ENCODE measurements around the gene CLTC.

CLTC gene

DNA sequence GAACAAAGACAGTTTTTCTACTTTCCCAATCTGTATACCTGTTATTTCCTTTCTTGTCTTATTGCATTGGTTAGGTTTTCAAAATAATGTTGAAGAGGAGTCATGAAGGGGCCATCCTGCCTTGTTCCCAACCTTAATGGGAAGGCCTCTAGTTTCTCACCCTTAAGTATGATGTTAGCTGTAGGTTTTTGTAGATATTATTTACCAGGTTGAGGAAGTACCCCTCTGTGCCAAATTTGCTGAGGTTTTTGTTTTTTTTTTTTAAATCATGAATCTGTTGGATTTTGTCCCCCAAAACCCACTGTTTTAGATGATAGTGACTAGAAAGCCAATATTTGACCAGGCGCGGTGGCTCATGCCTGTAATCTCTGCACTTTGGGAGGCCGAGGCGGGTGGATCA is 124.1 kb downstream of the CLTC start:
- no peak overlapping the region for H3K4me3 ChIP-seq (ENCODE audit: low read depth, low read length)
- in situ Hi-C loops (cut with HindIII; ENCODE audit: low sequenced_read_pairs) = no loop called here
- TF ChIP-seq, protein P1, sequence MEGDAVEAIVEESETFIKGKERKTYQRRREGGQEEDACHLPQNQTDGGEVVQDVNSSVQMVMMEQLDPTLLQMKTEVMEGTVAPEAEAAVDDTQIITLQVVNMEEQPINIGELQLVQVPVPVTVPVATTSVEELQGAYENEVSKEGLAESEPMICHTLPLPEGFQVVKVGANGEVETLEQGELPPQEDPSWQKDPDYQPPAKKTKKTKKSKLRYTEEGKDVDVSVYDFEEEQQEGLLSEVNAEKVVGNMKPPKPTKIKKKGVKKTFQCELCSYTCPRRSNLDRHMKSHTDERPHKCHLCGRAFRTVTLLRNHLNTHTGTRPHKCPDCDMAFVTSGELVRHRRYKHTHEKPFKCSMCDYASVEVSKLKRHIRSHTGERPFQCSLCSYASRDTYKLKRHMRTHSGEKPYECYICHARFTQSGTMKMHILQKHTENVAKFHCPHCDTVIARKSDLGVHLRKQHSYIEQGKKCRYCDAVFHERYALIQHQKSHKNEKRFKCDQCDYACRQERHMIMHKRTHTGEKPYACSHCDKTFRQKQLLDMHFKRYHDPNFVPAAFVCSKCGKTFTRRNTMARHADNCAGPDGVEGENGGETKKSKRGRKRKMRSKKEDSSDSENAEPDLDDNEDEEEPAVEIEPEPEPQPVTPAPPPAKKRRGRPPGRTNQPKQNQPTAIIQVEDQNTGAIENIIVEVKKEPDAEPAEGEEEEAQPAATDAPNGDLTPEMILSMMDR (IDR thresholded peaks at IDR 0.05; ENCODE audit: low read depth, low read length) = no peak
- no peak for DNase-seq (ENCODE audit: low read depth, low spot score)

DNA sequence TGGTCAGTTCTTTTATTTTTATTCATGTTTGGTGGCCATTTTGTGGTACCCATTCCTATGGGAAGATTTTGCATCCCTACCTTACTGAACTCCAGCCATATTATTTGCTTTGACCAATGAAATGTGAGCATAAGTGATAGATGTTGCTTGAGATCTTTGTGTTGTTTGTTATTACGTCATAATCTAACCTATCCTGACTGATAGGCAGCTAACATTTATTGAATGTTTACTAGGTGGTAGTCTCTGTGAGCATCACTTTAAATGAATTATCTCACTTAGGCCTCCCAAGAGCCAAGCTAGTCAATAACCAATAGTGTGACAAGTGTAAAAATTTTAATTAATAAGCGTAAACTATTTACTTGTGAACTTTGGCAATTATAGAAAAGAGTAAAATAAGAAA is 125.3 kb downstream of the CLTC start:
- no peak overlapping the region for H3K4me3 ChIP-seq (ENCODE audit: low read depth, low read length)
- in situ Hi-C loops (cut with HindIII; ENCODE audit: low sequenced_read_pairs) = no loop called here
- TF ChIP-seq, protein P1 (IDR thresholded peaks at IDR 0.05; ENCODE audit: low read depth, low read length) = no peak
- DNase-seq (ENCODE audit: low read depth, low spot score) = no peak

Measured in astrocyte of the spinal cord (primary cell).